Transverse colon (tissue), 3 donors: Measurements from ENCODE around the gene PLEK2.

Experiments
- CTCF ChIP-seq, 5 experiments: fragments of 200-600 bp in 3 of 5; fragments of 450-650 bp in 2 of 5; sonication (generic) in 3 of 5; IDR thresholded peaks; 1 replicate in 2 of 5; 2 replicates in 3 of 5; pipeline ENCODE4 v1.5.1; 2016 to 2017; ENCODE audit warnings: antibody characterized with exemption in 5 of 5, inconsistent platforms in 3 of 5, mild to moderate bottlenecking in 2 of 5, moderate library complexity in 1 of 5
- POLR2A ChIP-seq: fragments of 450-650 bp; IDR thresholded peaks from one replicate; pipeline ENCODE4 v1.6.1; 2016; ENCODE audit warnings: antibody characterized with exemption, mild to moderate bottlenecking, moderate library complexity

DNA sequence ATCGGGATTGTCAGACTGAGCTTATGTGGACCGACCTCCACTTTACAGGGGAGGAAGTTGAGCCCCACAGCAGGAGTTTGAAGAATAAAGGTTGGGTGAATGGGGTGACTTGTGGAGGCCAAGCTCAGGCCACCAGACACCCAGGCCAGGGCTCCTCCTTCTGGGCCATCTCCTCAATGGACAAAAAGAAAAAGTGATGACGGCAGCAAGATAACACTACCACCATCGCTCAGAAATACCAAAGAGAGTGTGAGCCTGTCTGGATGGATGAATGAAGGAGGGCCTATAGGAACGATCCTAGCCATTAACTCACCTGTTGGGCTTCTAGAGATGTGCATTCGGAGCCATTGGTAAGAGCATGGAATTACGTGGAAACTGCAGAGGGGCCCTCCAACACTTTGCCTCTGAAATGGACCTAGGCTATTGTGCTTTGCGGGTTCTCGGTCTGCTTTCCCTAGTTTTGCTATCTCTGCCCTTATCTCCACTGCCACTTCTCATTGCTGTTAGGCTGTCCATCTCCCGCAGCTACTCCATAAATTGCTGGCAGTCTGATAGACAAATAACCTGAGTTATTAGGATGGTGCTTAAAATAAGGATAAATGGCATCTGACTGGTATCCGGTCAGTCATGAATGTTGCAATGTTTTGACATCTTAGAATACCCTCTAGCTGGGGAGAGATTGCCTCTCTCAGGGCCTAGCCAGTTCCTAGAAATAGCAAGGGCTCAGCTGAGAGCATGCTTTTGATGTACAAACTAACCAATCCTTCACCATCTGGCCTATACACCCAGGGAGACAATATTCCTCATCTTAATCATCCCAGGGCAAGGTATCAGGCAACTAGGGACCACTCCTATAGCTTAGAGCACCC is 9.6 kb upstream of the PLEK2 start:
- TF ChIP-seq CTCF (IDR thresholded peaks at IDR 0.05), result no peak
- no peak for TF ChIP-seq POLR2A
